Measurements from ENCODE around the gene UIMC1. TPM values are rescaled to one million over a fixed set of nuclear protein-coding genes. Genes with fewer than 3 reads are reported as not detected.

UIMC1 gene
- total RNA-seq, 2 donors from 2014 or later, result 30.0 to 31.6 TPM

DNA sequence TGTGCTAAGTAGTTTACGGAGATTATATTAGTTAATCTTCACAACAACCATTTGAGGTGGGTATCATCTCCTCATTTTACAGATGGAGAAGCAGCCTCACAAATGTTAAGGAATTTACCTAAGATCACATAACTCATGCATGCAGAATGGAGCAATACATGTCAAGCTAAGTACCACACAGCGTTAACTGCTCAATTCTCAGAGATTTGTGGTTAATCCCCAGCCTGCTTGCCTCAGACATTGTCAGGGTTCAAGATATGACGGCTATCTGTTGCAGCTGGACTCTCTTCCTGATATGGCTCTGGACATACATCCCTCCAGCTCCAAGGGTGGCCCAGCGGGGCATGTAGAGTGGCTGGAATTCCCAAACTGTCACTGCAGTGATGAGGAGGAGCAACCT lies 8.6 kb upstream of the UIMC1 start:
- H3K9ac ChIP-seq (ENCODE audit: low read depth in 2 of 2, low read length in 2 of 2), result no peak overlapping the region
- no peak overlapping the region for H3K4me3 ChIP-seq
- no peaks in the 10 kb centered on the region for H3K4me1 ChIP-seq
- H3K36me3 ChIP-seq, result no peaks in the 10 kb centered on the region
- no peaks in the 10 kb centered on the region for H3K9me3 ChIP-seq
- H3K27me3 ChIP-seq, result no peaks in the 10 kb centered on the region
- no peak for DNase-seq
- no peak overlapping the region for H3K27ac ChIP-seq
- TF ChIP-seq, protein P1, sequence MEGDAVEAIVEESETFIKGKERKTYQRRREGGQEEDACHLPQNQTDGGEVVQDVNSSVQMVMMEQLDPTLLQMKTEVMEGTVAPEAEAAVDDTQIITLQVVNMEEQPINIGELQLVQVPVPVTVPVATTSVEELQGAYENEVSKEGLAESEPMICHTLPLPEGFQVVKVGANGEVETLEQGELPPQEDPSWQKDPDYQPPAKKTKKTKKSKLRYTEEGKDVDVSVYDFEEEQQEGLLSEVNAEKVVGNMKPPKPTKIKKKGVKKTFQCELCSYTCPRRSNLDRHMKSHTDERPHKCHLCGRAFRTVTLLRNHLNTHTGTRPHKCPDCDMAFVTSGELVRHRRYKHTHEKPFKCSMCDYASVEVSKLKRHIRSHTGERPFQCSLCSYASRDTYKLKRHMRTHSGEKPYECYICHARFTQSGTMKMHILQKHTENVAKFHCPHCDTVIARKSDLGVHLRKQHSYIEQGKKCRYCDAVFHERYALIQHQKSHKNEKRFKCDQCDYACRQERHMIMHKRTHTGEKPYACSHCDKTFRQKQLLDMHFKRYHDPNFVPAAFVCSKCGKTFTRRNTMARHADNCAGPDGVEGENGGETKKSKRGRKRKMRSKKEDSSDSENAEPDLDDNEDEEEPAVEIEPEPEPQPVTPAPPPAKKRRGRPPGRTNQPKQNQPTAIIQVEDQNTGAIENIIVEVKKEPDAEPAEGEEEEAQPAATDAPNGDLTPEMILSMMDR (IDR thresholded peaks at IDR 0.05), result no peak
- intact Hi-C loops (cut with DNase I), result no loop called here

GRCh38 chr5:177010153-177010552 lies 3.6 kb upstream of the UIMC1 start:
- no peak overlapping the region for H3K4me3 ChIP-seq
- no peak for DNase-seq
- H3K27me3 ChIP-seq, result no peaks in the 10 kb centered on the region
- intact Hi-C loops (cut with DNase I), result no loop called here
- H3K9ac ChIP-seq (ENCODE audit: low read depth in 2 of 2, low read length in 2 of 2), result no peak overlapping the region
- no peaks in the 10 kb centered on the region for H3K36me3 ChIP-seq
- no peaks in the 10 kb centered on the region for H3K4me1 ChIP-seq
- H3K9me3 ChIP-seq, result no peaks in the 10 kb centered on the region
- TF ChIP-seq, protein P1 (IDR thresholded peaks at IDR 0.05), result no peak
- no peak overlapping the region for H3K27ac ChIP-seq

- intact Hi-C loops (cut with DNase I), result no loop called here
- no peaks in the 10 kb centered on the region for H3K4me1 ChIP-seq
- H3K9me3 ChIP-seq, result no peaks in the 10 kb centered on the region
- H3K27me3 ChIP-seq, result no peaks in the 10 kb centered on the region
- H3K9ac ChIP-seq (ENCODE audit: low read depth in 2 of 2, low read length in 2 of 2), result no peak overlapping the region
- no peak for DNase-seq
- H3K4me3 ChIP-seq, result no peak overlapping the region
- TF ChIP-seq, protein P1 (IDR thresholded peaks at IDR 0.05), result no peak
- H3K27ac ChIP-seq, result no peak overlapping the region
- no peaks in the 10 kb centered on the region for H3K36me3 ChIP-seq
Observed at GRCh38 chr5:177008716-177009115, 2.1 kb upstream of the UIMC1 start.

DNA sequence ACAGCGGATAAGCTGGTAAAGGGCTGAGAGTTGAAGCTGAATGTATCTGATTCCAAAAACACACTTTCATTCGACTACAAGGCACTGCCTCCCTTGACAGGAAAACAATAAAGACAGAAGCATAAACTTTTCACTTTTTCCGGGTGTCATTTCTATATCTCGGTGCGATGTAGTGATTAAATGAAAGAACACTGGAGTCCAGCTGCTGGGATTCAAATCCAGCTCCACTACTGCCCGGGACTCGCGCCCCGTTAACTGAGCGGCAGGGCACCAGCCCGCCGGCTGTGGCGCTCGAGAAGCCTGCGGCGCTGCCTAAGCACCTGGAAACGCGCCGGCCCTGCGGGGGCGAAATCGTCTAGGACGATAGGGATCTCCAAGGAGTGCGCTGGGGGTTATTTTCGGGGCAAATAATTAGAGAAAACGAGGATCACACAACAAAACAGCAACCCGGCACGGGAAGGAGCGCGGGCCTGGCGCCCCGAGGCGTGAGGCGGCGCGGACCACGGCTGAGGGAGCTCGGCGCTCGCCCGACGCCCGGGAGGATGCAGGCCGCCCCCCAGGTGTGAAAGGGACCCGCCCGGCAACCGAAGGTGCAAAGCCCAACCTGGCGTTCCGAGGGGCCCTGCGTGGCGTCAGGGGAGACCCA lies 837 bp downstream of the UIMC1 start:
- H3K27me3 ChIP-seq, result no peaks in the 10 kb centered on the region
- no peaks in the 10 kb centered on the region for H3K9me3 ChIP-seq
- H3K27ac ChIP-seq, result peak overlapping the region; percentile 83
- DNase-seq, result peak; percentile 79
- H3K4me1 ChIP-seq, result no peaks in the 10 kb centered on the region
- H3K9ac ChIP-seq (ENCODE audit: low read depth in 2 of 2, low read length in 2 of 2), result peak overlapping the region; percentile 88 to 96
- TF ChIP-seq, protein P1 (IDR thresholded peaks at IDR 0.05), result peak; percentile 53
- intact Hi-C loops (cut with DNase I), result no loop called here
- H3K4me3 ChIP-seq, result peak overlapping the region; percentile 84
- no peaks in the 10 kb centered on the region for H3K36me3 ChIP-seq

DNA sequence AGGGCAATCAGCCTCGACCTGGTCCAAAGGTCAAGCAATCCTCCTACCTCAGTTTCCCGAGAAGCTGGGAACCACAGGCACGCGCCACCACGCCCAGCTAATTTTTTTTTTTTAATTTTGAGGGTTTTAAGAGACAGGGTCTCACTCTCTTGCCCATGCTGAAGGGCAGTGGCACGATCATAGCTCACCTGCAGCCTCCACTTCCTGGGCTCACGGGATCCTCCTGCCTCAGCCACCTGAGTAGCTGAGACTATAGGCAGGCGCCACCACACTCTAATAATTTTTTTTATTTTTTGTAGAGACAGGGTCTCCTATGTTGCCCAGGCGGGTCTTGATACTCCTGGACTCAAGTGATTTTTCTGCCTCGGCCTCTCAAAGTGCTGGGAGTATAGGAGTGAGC lies 1.6 kb downstream of the UIMC1 start:
- no peak overlapping the region for H3K9ac ChIP-seq (ENCODE audit: low read depth in 2 of 2, low read length in 2 of 2)

More for the DNA sequence above, 1.6 kb downstream of the UIMC1 start:
- intact Hi-C loops (cut with DNase I), result no loop called here
- Histone ChIP-seq H3K4me3 (no peak overlapping the region), H3K36me3 (no peaks in the 10 kb centered on the region), H3K9me3 (no peaks in the 10 kb centered on the region), H3K4me1 (no peaks in the 10 kb centered on the region), H3K27ac (no peak overlapping the region), H3K27me3 (no peaks in the 10 kb centered on the region)
- TF ChIP-seq, protein P1 (IDR thresholded peaks at IDR 0.05), result no peak
- DNase-seq, result no peak
